GM12864 (cell line): ENCODE data around the gene CENPO.

Experiments used
- DNase-seq: peaks from one replicate; pipeline ENCODE4 v3.0.0-alpha.2; 2011; ENCODE audit warnings: low read depth
- H3K4me3 ChIP-seq: 2 replicates; pipeline ENCODE4 v1.5.1; 2011; ENCODE audit warnings: mild to moderate bottlenecking, low read depth, low read length, control low read depth
- TF ChIP-seq, protein P1 (sequence below): IDR thresholded peaks from 2 replicates; pipeline ENCODE4 v1.5.1; 2011; ENCODE audit warnings: low read depth, mild to moderate bottlenecking, moderate library complexity, low read length, control low read depth, inconsistent platforms; ENCODE audit errors: missing control alignments

CENPO gene

DNA sequence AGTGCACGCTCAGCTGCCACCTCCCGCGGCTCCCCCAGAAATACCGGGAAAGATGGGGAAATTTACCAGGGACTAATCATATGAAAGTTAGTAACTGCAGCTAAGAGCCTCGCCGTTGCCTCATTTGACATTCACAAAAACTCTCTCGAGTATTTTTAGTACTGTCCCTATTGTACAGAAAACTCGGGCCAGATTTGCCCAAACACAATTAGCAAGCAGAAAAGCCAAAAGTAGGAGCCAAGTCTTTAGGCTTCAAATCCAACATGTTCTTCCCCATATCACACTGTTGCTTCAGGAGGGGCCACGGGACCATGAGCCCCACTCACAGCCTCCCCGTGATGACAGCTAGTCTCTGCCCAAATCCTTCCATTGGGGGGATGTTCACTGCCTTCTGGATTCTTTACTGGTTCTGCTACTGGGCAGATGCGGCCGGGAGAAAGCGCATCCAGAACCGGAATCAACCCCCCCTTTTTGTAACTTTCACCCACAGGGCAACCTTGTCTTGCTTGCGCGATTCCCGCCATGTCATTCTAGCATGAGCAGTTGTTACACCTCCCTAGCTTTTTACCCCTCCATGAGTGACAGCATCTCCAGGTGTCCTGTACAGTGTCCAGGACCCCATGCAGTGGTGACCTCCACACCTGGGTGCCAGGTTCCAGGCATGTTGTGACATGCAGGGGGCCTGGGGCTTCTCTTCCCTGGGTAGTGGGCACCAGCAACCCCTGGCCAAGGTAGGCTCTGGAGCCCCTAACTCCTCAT, 35.2 kb downstream of the CENPO start:
- H3K4me3 ChIP-seq: no peak overlapping the region
- TF ChIP-seq, protein P1, sequence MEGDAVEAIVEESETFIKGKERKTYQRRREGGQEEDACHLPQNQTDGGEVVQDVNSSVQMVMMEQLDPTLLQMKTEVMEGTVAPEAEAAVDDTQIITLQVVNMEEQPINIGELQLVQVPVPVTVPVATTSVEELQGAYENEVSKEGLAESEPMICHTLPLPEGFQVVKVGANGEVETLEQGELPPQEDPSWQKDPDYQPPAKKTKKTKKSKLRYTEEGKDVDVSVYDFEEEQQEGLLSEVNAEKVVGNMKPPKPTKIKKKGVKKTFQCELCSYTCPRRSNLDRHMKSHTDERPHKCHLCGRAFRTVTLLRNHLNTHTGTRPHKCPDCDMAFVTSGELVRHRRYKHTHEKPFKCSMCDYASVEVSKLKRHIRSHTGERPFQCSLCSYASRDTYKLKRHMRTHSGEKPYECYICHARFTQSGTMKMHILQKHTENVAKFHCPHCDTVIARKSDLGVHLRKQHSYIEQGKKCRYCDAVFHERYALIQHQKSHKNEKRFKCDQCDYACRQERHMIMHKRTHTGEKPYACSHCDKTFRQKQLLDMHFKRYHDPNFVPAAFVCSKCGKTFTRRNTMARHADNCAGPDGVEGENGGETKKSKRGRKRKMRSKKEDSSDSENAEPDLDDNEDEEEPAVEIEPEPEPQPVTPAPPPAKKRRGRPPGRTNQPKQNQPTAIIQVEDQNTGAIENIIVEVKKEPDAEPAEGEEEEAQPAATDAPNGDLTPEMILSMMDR: no peak
- DNase-seq: no peak

DNA sequence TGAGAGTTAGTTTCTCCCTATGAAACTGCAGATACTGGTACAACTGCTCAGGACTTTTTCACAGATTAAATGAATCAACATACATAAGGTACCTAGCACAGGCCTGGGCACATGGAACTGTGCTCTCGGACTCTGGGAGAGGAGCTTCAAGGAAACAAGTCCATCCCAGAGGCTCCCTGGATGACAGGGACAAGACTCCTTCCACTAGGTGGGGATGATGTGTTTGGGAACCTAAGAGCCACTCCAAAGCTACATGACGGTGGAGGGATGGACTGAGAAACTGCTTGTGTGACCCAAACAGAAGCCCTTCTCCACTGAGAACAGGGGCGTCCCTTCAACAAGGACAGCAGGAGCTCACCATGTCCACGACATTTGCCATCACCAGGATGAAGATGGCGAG, 37.1 kb downstream of the CENPO start:
- DNase-seq: no peak
- H3K4me3 ChIP-seq: no peak overlapping the region
- TF ChIP-seq, protein P1: no peak

DNA sequence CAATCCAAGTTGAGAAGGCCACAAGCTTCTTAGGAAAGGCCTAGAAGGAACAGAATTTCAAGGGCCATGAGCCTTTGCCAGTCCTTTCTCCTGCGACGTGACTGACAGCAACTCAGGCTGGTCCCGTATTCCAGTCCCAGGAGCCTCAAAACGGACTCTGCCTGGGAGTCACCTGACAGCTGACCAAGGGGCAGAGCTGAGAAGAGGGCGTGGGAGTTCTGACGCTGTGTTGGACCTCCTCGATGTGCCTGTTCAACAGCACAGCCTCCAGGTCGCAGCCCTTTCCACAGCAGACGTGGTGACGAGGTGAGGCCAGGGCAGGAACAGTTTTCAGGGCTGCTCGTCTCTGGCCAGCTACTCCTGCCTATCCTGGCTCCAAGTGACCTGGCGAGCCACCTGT, 37.6 kb downstream of the CENPO start:
- H3K4me3 ChIP-seq: no peak overlapping the region
- TF ChIP-seq, protein P1: no peak
- no peak for DNase-seq

DNA sequence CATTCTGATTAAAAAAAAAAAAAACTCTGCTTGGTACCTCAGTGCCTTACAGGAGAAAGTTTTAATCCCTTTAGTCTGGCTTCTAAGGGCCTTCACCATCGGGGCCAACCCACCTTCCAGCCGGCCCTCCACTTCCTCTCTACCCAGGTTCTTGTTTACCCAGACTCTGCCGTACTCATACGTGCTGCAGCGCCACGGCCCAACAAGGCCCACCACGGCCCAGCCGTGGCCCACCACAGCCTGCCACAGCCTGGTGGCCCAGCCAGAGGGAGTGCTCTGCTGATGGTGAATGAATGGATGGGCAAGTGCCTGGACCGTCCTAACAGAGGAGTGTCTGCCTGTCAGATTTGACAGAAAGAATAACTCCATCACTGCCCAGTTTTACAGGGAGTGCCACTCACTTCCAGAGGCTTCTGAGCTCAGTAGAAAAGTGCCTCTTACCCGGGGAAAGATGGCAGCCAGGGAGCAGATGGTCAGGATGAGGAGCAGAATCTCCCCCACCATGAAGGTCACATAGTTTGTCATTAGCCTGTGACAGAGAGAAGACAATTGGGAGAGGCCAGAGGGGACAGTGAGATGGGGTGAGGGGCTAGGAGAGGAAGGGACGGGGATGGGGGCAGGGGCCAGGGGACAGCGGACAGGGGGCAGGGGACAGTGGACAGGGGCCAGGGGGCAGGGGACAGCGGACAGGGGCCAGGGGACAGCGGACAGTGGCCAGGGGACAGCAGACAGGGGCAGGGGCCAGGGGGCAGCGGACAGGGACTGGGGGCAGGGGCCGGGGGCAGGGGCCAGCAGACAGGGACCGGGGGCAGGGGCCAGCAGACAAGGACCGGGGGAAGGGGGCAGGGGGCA, 38.2 kb downstream of the CENPO start:
- no peak for DNase-seq
- TF ChIP-seq, protein P1: no peak

DNA sequence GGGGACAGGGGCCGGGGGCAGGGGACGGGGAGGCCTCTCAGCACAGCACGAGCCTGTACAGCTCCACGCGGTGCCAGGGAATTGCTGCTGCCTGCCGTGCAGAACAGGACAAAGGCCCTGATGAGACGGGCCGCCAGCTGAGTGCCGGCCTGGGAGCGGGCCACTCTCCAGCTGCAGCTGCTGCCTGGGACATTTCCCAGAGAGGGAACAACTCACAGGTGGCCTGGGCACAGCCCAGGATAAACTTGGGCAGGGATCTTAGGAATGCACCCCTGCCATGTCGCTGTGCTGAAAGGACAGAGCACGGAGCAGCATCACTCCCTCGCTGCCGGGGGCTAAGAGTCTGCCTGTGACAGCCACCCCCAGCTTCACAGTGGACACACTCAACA, 38.8 kb downstream of the CENPO start:
- no peak for DNase-seq
- TF ChIP-seq, protein P1: no peak
- no peak overlapping the region for H3K4me3 ChIP-seq

More for the DNA sequence above, 38.2 kb downstream of the CENPO start:
- no peak overlapping the region for H3K4me3 ChIP-seq

DNA sequence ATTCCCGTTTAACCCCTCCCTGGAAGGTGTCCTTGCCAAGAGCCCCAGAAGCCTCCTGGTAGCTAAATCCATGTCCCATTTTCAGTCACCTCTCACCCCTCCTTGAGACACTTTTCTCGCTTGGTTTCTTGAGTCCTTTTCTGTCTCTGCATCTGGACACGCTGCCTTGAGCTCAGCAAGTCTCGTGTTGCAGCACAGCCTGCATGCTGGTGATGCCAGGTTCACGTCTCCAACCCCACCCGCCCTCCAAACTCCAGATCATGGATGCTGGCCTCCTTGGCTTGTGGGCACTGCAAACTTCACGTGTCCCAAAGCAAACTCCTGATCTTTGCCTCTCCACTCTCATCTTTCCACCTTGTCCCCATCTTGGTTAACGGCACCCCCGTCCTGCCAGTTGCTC, 39.3 kb downstream of the CENPO start:
- TF ChIP-seq, protein P1: no peak

More for the DNA sequence above, 39.3 kb downstream of the CENPO start:
- no peak for DNase-seq
- H3K4me3 ChIP-seq: no peak overlapping the region
